ENCODE results near the gene BCKDHA. TPM values are rescaled to one million over a fixed set of nuclear protein-coding genes. Genes with fewer than 3 reads are reported as not detected.

BCKDHA gene
- total and polyA plus RNA-seq, 2 donors (not counting 1 experiment from before 2014, with no cell fraction given), result 11.2 to 30.7 TPM

GRCh38 chr19:41401483-41401882 is 3.9 kb downstream of the BCKDHA start:
- Histone ChIP-seq H3K4me1 (ENCODE audit: control insufficient read depth, extremely low read depth, insufficient read depth, low read length) (peaks cover 4% of the 10 kb centered on the region), H3K4me3 (replicated peaks in 1 of 4; ENCODE audit: control extremely low read depth in 1 of 4, insufficient read depth in 1 of 4, low read depth in 3 of 4, low read length in 4 of 4) (no peak overlapping the region), H3K36me3 (ENCODE audit: control insufficient read depth, insufficient read depth, low read length) (no peaks in the 10 kb centered on the region), H3K79me2 (ENCODE audit: control insufficient read depth, insufficient read depth, low read length) (peaks cover 7% of the 10 kb centered on the region), H3K4me2 (ENCODE audit: extremely low read depth, insufficient read depth, low read length) (no peak overlapping the region), H3K27me3 (ENCODE audit: control insufficient read depth, insufficient read depth, low read length) (no peaks in the 10 kb centered on the region), H2AFZ (ENCODE audit: low read length) (no peak overlapping the region), H3K27ac (ENCODE audit: insufficient read depth, low read length) (no peak overlapping the region), H3K9ac (ENCODE audit: insufficient read depth, low read length) (no peak overlapping the region), H3K9me3 (ENCODE audit: control insufficient read depth, insufficient read depth, low read depth, low read length) (no peaks in the 10 kb centered on the region), H4K20me1 (ENCODE audit: control insufficient read depth, extremely low read depth, insufficient read depth, low read length) (no peaks in the 10 kb centered on the region)
- no peak for TF ChIP-seq CTCF (conservative IDR thresholded peaks at IDR 0.05 in 1 of 2, IDR thresholded peaks at IDR 0.05 in 1 of 2; ENCODE audit: low read depth in 1 of 2, low read length in 2 of 2)
- TF ChIP-seq EZH2 (IDR thresholded peaks at IDR 0.05; ENCODE audit: low read length, missing control alignments), result no peak
- DNase-seq (ENCODE audit: low read depth in 2 of 2), result no peak

DNA sequence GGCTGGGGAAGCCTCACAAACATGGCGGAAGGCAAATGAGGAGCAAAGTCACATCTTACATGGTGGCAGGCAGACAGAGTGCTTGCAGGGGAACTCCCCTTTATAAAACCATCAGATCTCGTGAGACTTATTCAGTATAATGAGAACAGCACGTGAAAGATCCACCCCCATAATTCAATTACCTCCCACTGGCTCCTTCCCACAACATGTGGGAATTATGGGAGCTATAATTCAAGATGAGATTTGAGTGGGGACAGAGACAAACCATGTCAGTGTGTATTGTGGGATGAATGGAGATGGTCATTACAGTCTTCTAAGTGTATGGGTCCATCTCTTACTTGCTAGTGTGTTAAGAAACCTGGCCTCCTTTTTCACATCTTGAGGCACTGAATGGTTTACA is 4.4 kb downstream of the BCKDHA start:
- DNase-seq (ENCODE audit: low read depth in 2 of 2), result no peak
- no peaks in the 10 kb centered on the region for H4K20me1 ChIP-seq (ENCODE audit: control insufficient read depth, extremely low read depth, insufficient read depth, low read length)
- no peaks in the 10 kb centered on the region for H3K27me3 ChIP-seq (ENCODE audit: control insufficient read depth, insufficient read depth, low read length)
- H3K9ac ChIP-seq (ENCODE audit: insufficient read depth, low read length), result no peak overlapping the region
- H2AFZ ChIP-seq (ENCODE audit: low read length), result no peak overlapping the region
- no peak overlapping the region for H3K4me2 ChIP-seq (ENCODE audit: extremely low read depth, insufficient read depth, low read length)
- no peaks in the 10 kb centered on the region for H3K36me3 ChIP-seq (ENCODE audit: control insufficient read depth, insufficient read depth, low read length)
- peaks cover 4% of the 10 kb centered on the region for H3K4me1 ChIP-seq (ENCODE audit: control insufficient read depth, extremely low read depth, insufficient read depth, low read length)
- H3K4me3 ChIP-seq (replicated peaks in 1 of 4; ENCODE audit: control extremely low read depth in 1 of 4, insufficient read depth in 1 of 4, low read depth in 3 of 4, low read length in 4 of 4), result no peak overlapping the region
- no peak overlapping the region for H3K27ac ChIP-seq (ENCODE audit: insufficient read depth, low read length)
- no peaks in the 10 kb centered on the region for H3K9me3 ChIP-seq (ENCODE audit: control insufficient read depth, insufficient read depth, low read depth, low read length)
- H3K79me2 ChIP-seq (ENCODE audit: control insufficient read depth, insufficient read depth, low read length), result peaks cover 7% of the 10 kb centered on the region
- TF ChIP-seq EZH2 (IDR thresholded peaks at IDR 0.05; ENCODE audit: low read length, missing control alignments), result no peak
- TF ChIP-seq CTCF (conservative IDR thresholded peaks at IDR 0.05 in 1 of 2, IDR thresholded peaks at IDR 0.05 in 1 of 2; ENCODE audit: low read depth in 1 of 2, low read length in 2 of 2), result no peak

GRCh38 chr19:41403181-41403970 is 5.8 kb downstream of the BCKDHA start:
- H3K4me1 ChIP-seq (ENCODE audit: control insufficient read depth, extremely low read depth, insufficient read depth, low read length), result peaks cover 3% of the 10 kb centered on the region
- no peak for TF ChIP-seq EZH2 (IDR thresholded peaks at IDR 0.05; ENCODE audit: low read length, missing control alignments)
- no peak for TF ChIP-seq CTCF (conservative IDR thresholded peaks at IDR 0.05 in 1 of 2, IDR thresholded peaks at IDR 0.05 in 1 of 2; ENCODE audit: low read depth in 1 of 2, low read length in 2 of 2)

More at GRCh38 chr19:41403181-41403970, 5.8 kb downstream of the BCKDHA start:
- Histone ChIP-seq H3K9ac (ENCODE audit: insufficient read depth, low read length) (no peak overlapping the region), H3K9me3 (ENCODE audit: control insufficient read depth, insufficient read depth, low read depth, low read length) (no peaks in the 10 kb centered on the region), H3K36me3 (ENCODE audit: control insufficient read depth, insufficient read depth, low read length) (no peaks in the 10 kb centered on the region), H3K27me3 (ENCODE audit: control insufficient read depth, insufficient read depth, low read length) (no peaks in the 10 kb centered on the region), H4K20me1 (ENCODE audit: control insufficient read depth, extremely low read depth, insufficient read depth, low read length) (no peaks in the 10 kb centered on the region), H3K4me2 (ENCODE audit: extremely low read depth, insufficient read depth, low read length) (no peak overlapping the region), H3K27ac (ENCODE audit: insufficient read depth, low read length) (no peak overlapping the region), H3K4me3 (replicated peaks in 1 of 4; ENCODE audit: control extremely low read depth in 1 of 4, insufficient read depth in 1 of 4, low read depth in 3 of 4, low read length in 4 of 4) (no peak overlapping the region), H3K79me2 (ENCODE audit: control insufficient read depth, insufficient read depth, low read length) (peaks cover 3% of the 10 kb centered on the region), H2AFZ (ENCODE audit: low read length) (no peak overlapping the region)
- DNase-seq (ENCODE audit: low read depth in 2 of 2), result no peak
